NCI-H1694 treated with DMSO at 0.1 percent for 48 hours (cell line): ENCODE data around the gene TDP1.
"Not testable (repeated sequence)": the region's sequence is repeated elsewhere in the genome, so short reads cannot be mapped to it uniquely, and the experiment has no call there.

Source experiments
- DNase-seq: peaks from one replicate; lab custom pipeline; 2025; lab: John Stamatoyannopoulos, UW

The TDP1 gene

GRCh38 chr14:89990218-89990617 is 34.5 kb downstream of the TDP1 start:
- DNase-seq, result no peak

- DNase-seq, result no peak
Observed at GRCh38 chr14:89990623-89991275, 35.0 kb downstream of the TDP1 start.

- no peak for DNase-seq
Observed at GRCh38 chr14:89992273-89992672, 36.5 kb downstream of the TDP1 start.

- no peak for DNase-seq
Observed at GRCh38 chr14:89996963-89997362, 41.2 kb downstream of the TDP1 start.

GRCh38 chr14:90000935-90001334 is 45.2 kb downstream of the TDP1 start:
- no peak for DNase-seq

- no peak for DNase-seq
Observed at GRCh38 chr14:90003526-90004307, 48.0 kb downstream of the TDP1 start.

- no peak for DNase-seq
Observed at GRCh38 chr14:90005441-90005840, 49.7 kb downstream of the TDP1 start.

- DNase-seq, result no peak
Observed at GRCh38 chr14:90005939-90006530, 50.3 kb downstream of the TDP1 start.

- no peak for DNase-seq
Observed at GRCh38 chr14:90017371-90017770, 61.6 kb downstream of the TDP1 start.

GRCh38 chr14:90019824-90020523 is 64.2 kb downstream of the TDP1 start:
- no peak for DNase-seq

GRCh38 chr14:90023176-90023896 is 67.6 kb downstream of the TDP1 start:
- DNase-seq, result no peak

- DNase-seq, result no peak
Observed at GRCh38 chr14:90024910-90025309, 69.2 kb downstream of the TDP1 start.

- not testable (repeated sequence) for DNase-seq
Observed at GRCh38 chr14:90026608-90027007, 70.9 kb downstream of the TDP1 start.

GRCh38 chr14:90027842-90028241 is 72.1 kb downstream of the TDP1 start:
- no peak for DNase-seq

GRCh38 chr14:90034156-90034555 is 78.4 kb downstream of the TDP1 start:
- no peak for DNase-seq

- DNase-seq, result no peak
Observed at GRCh38 chr14:90034835-90035525, 79.3 kb downstream of the TDP1 start.

- DNase-seq, result no peak
Observed at GRCh38 chr14:90039253-90040010, 83.7 kb downstream of the TDP1 start.

GRCh38 chr14:90040411-90040810 is 84.7 kb downstream of the TDP1 start:
- no peak for DNase-seq

- no peak for DNase-seq
Observed at GRCh38 chr14:90042496-90043252, 86.9 kb downstream of the TDP1 start.

GRCh38 chr14:90045616-90046015 is 89.9 kb downstream of the TDP1 start:
- DNase-seq, result no peak
